ENCODE measurements around the gene PSMD11. TPM values are rescaled to one million over a fixed set of nuclear protein-coding genes. Genes with fewer than 3 reads are reported as not detected.

PSMD11 gene
- polyA plus RNA-seq, 2 of the 4 experiments (the other 2 are of a cell fraction) = 195 to 228 TPM

DNA sequence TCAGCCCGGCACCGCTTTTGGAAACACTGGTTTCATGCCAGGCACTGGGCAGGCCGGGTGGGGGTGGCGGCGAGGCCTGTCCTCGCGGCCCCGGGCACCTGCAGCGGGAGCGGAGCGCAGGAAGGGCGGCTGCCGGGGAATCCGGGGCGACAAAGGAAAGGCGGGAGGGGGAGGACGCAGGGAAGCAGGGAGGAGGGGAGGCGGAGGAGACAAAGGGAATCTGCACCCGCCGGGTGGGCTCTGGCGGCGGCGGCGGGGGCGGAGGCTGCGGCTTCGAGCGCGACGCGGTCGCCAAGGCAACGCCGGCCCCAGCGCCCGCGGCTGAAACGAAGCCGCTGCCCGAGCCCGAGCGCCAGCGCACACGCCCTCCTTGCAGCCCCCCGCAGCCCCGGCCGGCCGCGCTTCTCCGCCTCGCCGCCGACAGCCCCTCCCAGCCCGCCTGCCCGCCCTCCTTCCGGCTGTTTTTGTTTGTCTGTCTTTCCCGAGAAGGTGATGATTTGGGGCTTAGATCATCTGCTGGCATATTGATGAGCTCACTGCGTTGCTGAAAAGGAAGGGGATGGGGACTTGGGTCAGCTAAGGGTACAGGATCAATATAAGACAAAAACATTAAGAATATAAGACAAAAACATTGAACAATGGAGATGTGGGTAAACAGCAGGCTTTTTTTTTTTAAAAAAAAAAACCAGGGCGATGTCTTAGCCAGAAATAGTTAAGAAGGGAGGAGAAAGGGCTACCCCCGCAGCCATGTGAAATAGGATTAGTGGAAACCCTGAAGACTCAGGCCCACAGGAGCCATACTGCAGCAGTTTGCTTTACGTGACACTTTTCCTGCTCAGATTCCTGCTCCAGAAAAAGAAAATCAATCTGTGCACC lies 75.2 kb downstream of the PSMD11 start (continued):
- TF ChIP-seq SREBF2 (IDR thresholded peaks at IDR 0.05) (no peak), EP300 (IDR thresholded peaks at IDR 0.05) (no peak), TP53 (CRISPR knock-in tag; IDR thresholded peaks at IDR 0.05) (no peak), ZSCAN20 (CRISPR knock-in tag; IDR thresholded peaks at IDR 0.05) (no peak), RAD21 (conservative IDR thresholded peaks at IDR 0.05 in 1 of 2, IDR thresholded peaks at IDR 0.05 in 1 of 2) (no peak), SMC3 (IDR thresholded peaks at IDR 0.05) (no peak), EHF (CRISPR knock-in tag; IDR thresholded peaks at IDR 0.05) (no peak)

DNA sequence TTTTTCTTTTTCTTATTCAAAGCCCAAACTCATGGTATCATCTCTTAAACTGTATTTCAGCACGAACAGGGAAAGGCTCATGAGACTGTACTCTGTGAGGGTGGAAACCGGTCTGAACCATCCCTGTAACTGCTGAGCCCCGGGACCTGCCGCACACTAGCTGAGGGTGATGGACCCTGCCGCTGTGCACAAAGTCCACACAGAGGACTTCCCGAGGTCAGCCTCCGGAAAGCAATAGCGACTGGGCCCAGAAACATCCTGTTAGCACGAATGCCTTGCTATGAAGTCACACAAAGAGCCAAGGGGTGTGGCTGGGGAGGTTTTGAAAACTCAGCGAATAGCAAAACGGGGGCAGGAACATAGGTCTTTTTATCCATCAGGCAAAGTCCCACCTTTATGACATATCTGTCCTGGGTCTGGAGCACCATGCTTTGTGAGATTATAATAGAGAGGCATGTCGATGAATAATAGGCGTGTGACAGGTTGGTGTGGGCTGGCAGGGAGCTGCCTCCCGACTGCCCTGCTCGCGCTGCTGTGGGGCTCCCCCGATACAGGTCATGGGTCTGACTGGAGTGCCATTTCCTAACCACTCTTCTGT lies 75.9 kb downstream of the PSMD11 start:
- POLR2A ChIA-PET = no interaction called here
- Histone ChIP-seq H3K4me1 (no peaks in the 10 kb centered on the region), H3K27ac (no peak overlapping the region), H3K9me3 (no peaks in the 10 kb centered on the region), H3K4me3 (no peak overlapping the region), H3K4me2 (no peak overlapping the region)
- 74% methylated on average over 17 of the region's 17 CpGs for WGBS (ENCODE audit: missing lambda C conversion rate)
- DNase-seq (ENCODE audit: low read depth in 1 of 2, low spot score in 1 of 2) = no peak
- CTCF ChIA-PET = interaction anchor here (1.0 kb wide), 1 partner anchor 357 kb away, joined by 3 read pairs; the partner anchor contains the start of gene MYO1D
- TF ChIP-seq RCOR1 (IDR thresholded peaks at IDR 0.05; ENCODE audit: low read depth, low read length) (no peak), BHLHE40 (IDR thresholded peaks at IDR 0.05; ENCODE audit: low read depth, low read length) (no peak)
- TF ChIP-seq, protein P1, sequence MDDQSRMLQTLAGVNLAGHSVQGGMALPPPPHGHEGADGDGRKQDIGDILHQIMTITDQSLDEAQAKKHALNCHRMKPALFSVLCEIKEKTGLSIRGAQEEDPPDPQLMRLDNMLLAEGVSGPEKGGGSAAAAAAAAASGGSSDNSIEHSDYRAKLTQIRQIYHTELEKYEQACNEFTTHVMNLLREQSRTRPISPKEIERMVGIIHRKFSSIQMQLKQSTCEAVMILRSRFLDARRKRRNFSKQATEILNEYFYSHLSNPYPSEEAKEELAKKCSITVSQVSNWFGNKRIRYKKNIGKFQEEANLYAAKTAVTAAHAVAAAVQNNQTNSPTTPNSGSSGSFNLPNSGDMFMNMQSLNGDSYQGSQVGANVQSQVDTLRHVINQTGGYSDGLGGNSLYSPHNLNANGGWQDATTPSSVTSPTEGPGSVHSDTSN (IDR thresholded peaks at IDR 0.05) = no peak
- ATAC-seq = no peak; a peak in 1 of 6 replicates
- no peak for FAIRE-seq

DNA sequence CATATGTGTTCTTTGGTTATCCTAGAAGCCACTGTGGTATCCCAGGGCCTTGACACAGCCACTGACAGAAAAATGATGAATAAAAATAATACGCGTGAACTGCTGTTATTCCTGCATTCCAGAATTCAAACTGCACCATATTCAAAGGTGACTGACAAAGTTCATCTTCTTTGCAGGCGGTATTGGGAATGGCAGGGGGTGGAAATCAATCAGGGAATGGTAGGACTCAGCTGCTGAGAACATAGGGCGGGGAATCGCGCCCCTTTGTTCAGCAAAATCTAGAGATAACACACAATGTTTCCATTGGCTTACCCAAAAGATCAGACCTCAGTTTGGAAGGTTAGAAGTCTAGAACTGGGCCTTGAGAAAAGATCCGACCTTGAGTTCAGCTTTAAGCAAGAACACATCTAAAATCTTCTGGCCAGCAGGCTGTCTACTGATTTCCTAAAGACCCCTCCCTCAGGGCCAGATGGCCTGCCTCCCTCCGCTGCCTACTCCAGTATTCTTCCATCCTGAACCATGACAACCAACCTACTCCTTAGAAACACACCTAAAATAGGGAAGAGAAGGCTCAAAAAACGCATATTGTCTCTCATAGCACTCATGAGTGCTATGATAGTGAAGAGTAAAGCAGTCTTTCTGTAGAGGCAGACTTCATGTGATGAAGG lies 76.6 kb downstream of the PSMD11 start:
- DNase-seq (ENCODE audit: low read depth in 1 of 2, low spot score in 1 of 2) (no peak), ATAC-seq (no peak), FAIRE-seq (no peak)
- POLR2A ChIA-PET = no interaction called here
- CTCF ChIA-PET = interaction anchor here (1.0 kb wide), 1 partner anchor 356 kb away, joined by 3 read pairs; the partner anchor contains the start of gene MYO1D
- no peak for TF ChIP-seq NR3C1 (IDR thresholded peaks at IDR 0.05)
- no peak for TF ChIP-seq EHMT2 (IDR thresholded peaks at IDR 0.05; ENCODE audit: low read depth)
- no peak for TF ChIP-seq ZSCAN20 (CRISPR knock-in tag; IDR thresholded peaks at IDR 0.05)
- no peak for TF ChIP-seq HEYL (CRISPR knock-in tag; IDR thresholded peaks at IDR 0.05)
- no peak for TF ChIP-seq HDAC2 (IDR thresholded peaks at IDR 0.05)
- TF ChIP-seq KDM1A (IDR thresholded peaks at IDR 0.05; ENCODE audit: low read depth) = no peak
- TF ChIP-seq CEBPB (IDR thresholded peaks at IDR 0.05) = no peak
- no peak for TF ChIP-seq CBX2 (IDR thresholded peaks at IDR 0.05; ENCODE audit: borderline replicate concordance, low read depth)
- TF ChIP-seq RFX5 (IDR thresholded peaks at IDR 0.05) = no peak
- TF ChIP-seq, protein P2, sequence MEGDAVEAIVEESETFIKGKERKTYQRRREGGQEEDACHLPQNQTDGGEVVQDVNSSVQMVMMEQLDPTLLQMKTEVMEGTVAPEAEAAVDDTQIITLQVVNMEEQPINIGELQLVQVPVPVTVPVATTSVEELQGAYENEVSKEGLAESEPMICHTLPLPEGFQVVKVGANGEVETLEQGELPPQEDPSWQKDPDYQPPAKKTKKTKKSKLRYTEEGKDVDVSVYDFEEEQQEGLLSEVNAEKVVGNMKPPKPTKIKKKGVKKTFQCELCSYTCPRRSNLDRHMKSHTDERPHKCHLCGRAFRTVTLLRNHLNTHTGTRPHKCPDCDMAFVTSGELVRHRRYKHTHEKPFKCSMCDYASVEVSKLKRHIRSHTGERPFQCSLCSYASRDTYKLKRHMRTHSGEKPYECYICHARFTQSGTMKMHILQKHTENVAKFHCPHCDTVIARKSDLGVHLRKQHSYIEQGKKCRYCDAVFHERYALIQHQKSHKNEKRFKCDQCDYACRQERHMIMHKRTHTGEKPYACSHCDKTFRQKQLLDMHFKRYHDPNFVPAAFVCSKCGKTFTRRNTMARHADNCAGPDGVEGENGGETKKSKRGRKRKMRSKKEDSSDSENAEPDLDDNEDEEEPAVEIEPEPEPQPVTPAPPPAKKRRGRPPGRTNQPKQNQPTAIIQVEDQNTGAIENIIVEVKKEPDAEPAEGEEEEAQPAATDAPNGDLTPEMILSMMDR (IDR thresholded peaks at IDR 0.05) = no peak
- no peak for TF ChIP-seq FOXS1 (CRISPR knock-in tag; IDR thresholded peaks at IDR 0.05)
- no peak for TF ChIP-seq HOXB13 (CRISPR knock-in tag; IDR thresholded peaks at IDR 0.05; ENCODE audit: low read depth)
- no peak for TF ChIP-seq SMC3 (IDR thresholded peaks at IDR 0.05)
- H3K27ac ChIP-seq = no peak overlapping the region
- no peak overlapping the region for H3K4me2 ChIP-seq
- 79% methylated on average over 9 of the region's 9 CpGs for WGBS (ENCODE audit: missing lambda C conversion rate)
- no peak overlapping the region for H3K4me3 ChIP-seq
- no peaks in the 10 kb centered on the region for H3K9me3 ChIP-seq
- H3K4me1 ChIP-seq = no peaks in the 10 kb centered on the region

Measured in A549 (cell line).